ENCODE data around the gene TAS2R41. TPM values are rescaled to one million over a fixed set of nuclear protein-coding genes. Genes with fewer than 3 reads are reported as not detected.

The TAS2R41 gene
- total RNA-seq, 2 donors from 2014 or later = 0.52 to 0.99 TPM

DNA sequence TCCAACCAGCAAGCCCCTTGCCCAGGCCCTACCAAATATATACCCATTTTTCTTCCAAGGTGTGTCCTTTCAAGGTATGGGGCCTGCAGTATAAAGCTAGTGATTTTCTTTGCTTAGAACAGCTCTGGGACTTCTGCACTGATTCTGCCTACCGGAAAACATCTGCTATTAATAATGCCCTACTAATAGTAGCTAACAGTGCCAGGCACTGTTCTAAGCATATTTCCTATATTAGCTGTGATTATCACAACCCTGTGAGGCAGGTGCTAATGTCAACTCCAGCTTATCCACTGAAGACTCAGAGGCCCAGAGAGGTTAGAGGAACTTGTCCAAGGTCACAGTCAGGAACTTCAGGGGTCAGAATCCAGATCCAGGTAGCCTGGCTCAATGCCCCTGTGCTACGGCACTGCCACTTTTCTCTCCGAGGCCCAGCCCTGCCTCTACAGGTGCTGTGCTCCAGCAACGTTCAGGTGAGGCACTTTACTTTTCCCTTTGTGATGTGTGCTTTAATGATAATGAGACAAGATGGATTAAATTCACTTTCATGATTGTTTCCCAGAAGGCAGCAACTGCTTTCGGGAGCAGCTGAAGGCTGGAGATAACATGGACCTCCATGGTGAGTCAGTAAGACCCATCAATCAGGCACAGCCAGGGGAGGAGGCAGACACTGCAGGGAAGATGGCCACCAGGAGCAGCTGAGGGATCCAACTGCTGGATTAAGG lies 26.7 kb downstream of the TAS2R41 start:
- Mint-ChIP-seq H3K4me3 (no peak overlapping the region), H3K4me1 (peaks cover 3% of the 10 kb centered on the region), H3K27ac (no peak overlapping the region), H3K36me3 (ENCODE audit: low read depth) (no peaks in the 10 kb centered on the region), H3K27me3 (no peaks in the 10 kb centered on the region)
- DNase-seq (no peak), ATAC-seq (no peak)
- no peaks in the 10 kb centered on the region for H3K9me3 ChIP-seq (ENCODE audit: control insufficient read depth, low read length, poor library complexity, severe bottlenecking)

GRCh38 chr7:143504937-143505297 lies 27.2 kb downstream of the TAS2R41 start:
- H3K4me1 Mint-ChIP-seq = peaks cover 3% of the 10 kb centered on the region
- DNase-seq = no peak
- H3K27me3 Mint-ChIP-seq = no peaks in the 10 kb centered on the region
- no peak for ATAC-seq
- H3K4me3 Mint-ChIP-seq = no peak overlapping the region
- H3K36me3 Mint-ChIP-seq (ENCODE audit: low read depth) = no peaks in the 10 kb centered on the region
- no peak overlapping the region for H3K27ac Mint-ChIP-seq
- H3K9me3 ChIP-seq (ENCODE audit: control insufficient read depth, low read length, poor library complexity, severe bottlenecking) = no peaks in the 10 kb centered on the region

- H3K9me3 ChIP-seq (ENCODE audit: control insufficient read depth, low read length, poor library complexity, severe bottlenecking) = no peaks in the 10 kb centered on the region
- Mint-ChIP-seq H3K27ac (no peak overlapping the region), H3K4me3 (no peak overlapping the region), H3K36me3 (ENCODE audit: low read depth) (no peaks in the 10 kb centered on the region), H3K4me1 (no peaks in the 10 kb centered on the region), H3K27me3 (no peaks in the 10 kb centered on the region)
- ATAC-seq (no peak), DNase-seq (no peak)
Measured at GRCh38 chr7:143505838-143506237, 28.2 kb downstream of the TAS2R41 start.

- ATAC-seq (no peak), DNase-seq (no peak)
- H3K4me3 Mint-ChIP-seq = no peak overlapping the region
- no peak overlapping the region for H3K27ac Mint-ChIP-seq
- no peaks in the 10 kb centered on the region for H3K36me3 Mint-ChIP-seq (ENCODE audit: low read depth)
- no peaks in the 10 kb centered on the region for H3K9me3 ChIP-seq (ENCODE audit: control insufficient read depth, low read length, poor library complexity, severe bottlenecking)
- H3K27me3 Mint-ChIP-seq = peaks cover under 1% of the 10 kb centered on the region
- H3K4me1 Mint-ChIP-seq = no peaks in the 10 kb centered on the region
Measured at GRCh38 chr7:143507094-143507518, 29.4 kb downstream of the TAS2R41 start.

GRCh38 chr7:143507534-143508055 lies 29.9 kb downstream of the TAS2R41 start:
- peaks cover 5% of the 10 kb centered on the region for H3K27me3 Mint-ChIP-seq
- H3K4me1 Mint-ChIP-seq = no peaks in the 10 kb centered on the region
- H3K4me3 Mint-ChIP-seq = no peak overlapping the region
- peaks cover under 1% of the 10 kb centered on the region for H3K36me3 Mint-ChIP-seq (ENCODE audit: low read depth)
- no peaks in the 10 kb centered on the region for H3K9me3 ChIP-seq (ENCODE audit: control insufficient read depth, low read length, poor library complexity, severe bottlenecking)
- ATAC-seq (no peak), DNase-seq (no peak)
- no peak overlapping the region for H3K27ac Mint-ChIP-seq

- H3K36me3 Mint-ChIP-seq (ENCODE audit: low read depth) = peaks cover 2% of the 10 kb centered on the region
- no peaks in the 10 kb centered on the region for H3K9me3 ChIP-seq (ENCODE audit: control insufficient read depth, low read length, poor library complexity, severe bottlenecking)
- no peak overlapping the region for H3K4me3 Mint-ChIP-seq
- no peak overlapping the region for H3K27ac Mint-ChIP-seq
- peaks cover 13% of the 10 kb centered on the region for H3K27me3 Mint-ChIP-seq
- ATAC-seq (no peak), DNase-seq (no peak)
- no peaks in the 10 kb centered on the region for H3K4me1 Mint-ChIP-seq
Measured at GRCh38 chr7:143510854-143511592, 33.4 kb downstream of the TAS2R41 start.

DNA sequence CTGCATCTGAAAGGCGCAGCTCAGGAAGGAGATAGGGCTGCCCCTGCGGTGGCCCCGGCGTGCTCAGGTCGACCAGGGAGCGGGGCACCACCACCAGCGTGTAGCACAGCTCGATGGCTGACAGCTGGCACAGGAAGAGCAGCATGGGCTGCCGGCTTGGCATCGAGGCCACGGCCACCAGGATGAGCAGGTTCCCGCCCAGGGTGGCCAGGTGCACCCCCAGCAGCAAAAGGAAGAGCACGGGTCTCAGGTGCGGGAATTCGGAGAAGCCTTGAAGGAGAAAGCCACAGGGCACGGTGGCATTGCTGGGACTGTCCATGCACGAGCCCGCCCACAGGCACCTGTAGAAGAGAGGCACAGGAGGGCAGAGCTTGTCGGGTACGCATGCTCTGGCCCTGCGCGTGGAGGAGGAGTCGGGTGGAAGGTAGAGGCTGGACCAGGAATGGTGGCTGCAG lies 33.9 kb downstream of the TAS2R41 start:
- no peaks in the 10 kb centered on the region for H3K9me3 ChIP-seq (ENCODE audit: control insufficient read depth, low read length, poor library complexity, severe bottlenecking)
- ATAC-seq = no peak
- no peak for DNase-seq
- Mint-ChIP-seq H3K27ac (no peak overlapping the region), H3K36me3 (ENCODE audit: low read depth) (peaks cover 2% of the 10 kb centered on the region), H3K4me1 (no peaks in the 10 kb centered on the region), H3K27me3 (peaks cover 19% of the 10 kb centered on the region), H3K4me3 (no peak overlapping the region)

DNA sequence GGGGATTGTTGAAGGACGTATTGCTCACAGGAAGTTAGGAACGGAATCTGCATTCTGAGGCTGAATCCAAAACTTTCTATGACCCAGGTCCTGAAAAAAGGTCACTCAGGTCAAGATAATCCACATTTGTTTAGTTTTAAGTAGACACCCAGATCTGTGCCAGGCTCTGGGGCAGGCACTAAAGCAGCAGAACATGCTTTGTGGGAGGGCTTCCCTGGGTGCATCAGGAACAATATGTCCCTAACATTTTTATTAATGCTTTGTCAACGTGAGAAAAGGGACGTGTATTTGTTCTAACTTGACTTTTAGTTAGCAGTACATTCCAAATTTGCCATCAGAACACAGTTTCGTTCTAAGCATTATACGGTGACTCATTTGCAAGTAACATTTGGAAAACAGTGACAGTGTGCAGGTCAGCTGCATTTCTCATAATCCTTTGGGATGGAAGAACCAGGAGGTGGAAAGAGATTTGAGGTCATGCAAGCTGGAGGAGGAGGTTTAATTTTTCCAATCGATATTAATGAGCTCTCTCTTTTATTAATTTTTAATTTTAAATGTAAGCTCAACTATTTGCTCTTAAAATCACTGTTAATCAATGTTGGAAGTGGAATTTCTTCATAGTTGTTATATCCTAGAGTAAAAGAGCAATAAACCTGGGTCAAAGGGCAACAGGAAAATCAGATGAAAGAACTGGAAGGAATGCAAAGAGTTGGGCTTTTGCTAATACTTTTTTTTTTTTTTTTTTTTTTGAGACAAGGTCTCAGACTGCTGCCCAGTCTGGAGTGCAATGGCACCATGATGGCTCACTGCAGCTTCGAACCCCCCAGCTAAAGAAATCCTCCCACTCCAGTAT lies 35.0 kb downstream of the TAS2R41 start:
- peaks cover 2% of the 10 kb centered on the region for H3K36me3 Mint-ChIP-seq (ENCODE audit: low read depth)
- no peak for ATAC-seq
- peaks cover 20% of the 10 kb centered on the region for H3K27me3 Mint-ChIP-seq
- H3K9me3 ChIP-seq (ENCODE audit: control insufficient read depth, low read length, poor library complexity, severe bottlenecking) = no peaks in the 10 kb centered on the region
- H3K27ac Mint-ChIP-seq = no peak overlapping the region
- H3K4me1 Mint-ChIP-seq = no peaks in the 10 kb centered on the region
- no peak for DNase-seq
- H3K4me3 Mint-ChIP-seq = no peak overlapping the region

GRCh38 chr7:143514487-143514886 lies 36.8 kb downstream of the TAS2R41 start:
- no peak for DNase-seq
- no peak overlapping the region for H3K27ac Mint-ChIP-seq
- H3K27me3 Mint-ChIP-seq = peaks cover 20% of the 10 kb centered on the region
- peaks cover 5% of the 10 kb centered on the region for H3K36me3 Mint-ChIP-seq (ENCODE audit: low read depth)
- H3K4me3 Mint-ChIP-seq = no peak overlapping the region
- no peaks in the 10 kb centered on the region for H3K4me1 Mint-ChIP-seq
- H3K9me3 ChIP-seq (ENCODE audit: control insufficient read depth, low read length, poor library complexity, severe bottlenecking) = no peaks in the 10 kb centered on the region
- ATAC-seq = no peak

DNA sequence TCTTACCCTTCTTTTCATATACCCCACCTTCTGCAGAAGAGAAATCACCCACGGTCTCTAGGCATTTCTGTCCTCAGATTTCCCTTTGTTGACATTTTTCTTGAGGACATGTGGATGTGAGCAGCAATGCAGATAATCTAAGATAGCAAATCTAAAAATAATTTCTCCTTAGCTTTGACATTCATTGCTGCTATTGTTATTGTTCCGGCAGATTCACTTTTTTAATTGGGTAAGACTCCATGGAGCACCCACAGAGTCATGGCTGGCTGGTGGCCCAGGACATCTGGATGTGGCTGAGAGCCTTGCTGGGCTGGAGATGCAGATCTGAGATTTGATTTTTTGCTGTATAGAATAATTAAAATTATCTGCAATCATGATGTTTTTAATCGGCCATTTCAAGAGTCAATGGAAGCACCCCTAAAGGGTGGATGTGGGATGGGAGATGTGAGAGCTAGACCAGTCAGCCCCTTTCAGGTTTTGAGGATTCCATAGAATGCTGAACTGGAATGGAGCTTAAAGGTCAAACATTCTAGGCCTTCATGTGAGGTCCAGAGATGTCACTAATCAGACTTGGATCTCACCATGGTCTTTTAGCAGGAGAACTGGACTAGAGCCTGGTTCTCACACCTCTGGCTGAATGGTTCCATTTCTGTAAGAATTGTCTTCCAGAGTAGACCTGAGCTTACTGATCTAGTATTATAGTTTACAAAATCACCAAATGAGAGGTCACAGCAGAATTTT lies 37.5 kb downstream of the TAS2R41 start:
- Mint-ChIP-seq H3K27ac (no peak overlapping the region), H3K27me3 (peaks cover 25% of the 10 kb centered on the region), H3K4me3 (no peak overlapping the region), H3K4me1 (no peaks in the 10 kb centered on the region), H3K36me3 (ENCODE audit: low read depth) (peaks cover 6% of the 10 kb centered on the region)
- no peaks in the 10 kb centered on the region for H3K9me3 ChIP-seq (ENCODE audit: control insufficient read depth, low read length, poor library complexity, severe bottlenecking)
- DNase-seq (no peak), ATAC-seq (no peak)

- H3K36me3 Mint-ChIP-seq (ENCODE audit: low read depth) = peaks cover 10% of the 10 kb centered on the region
- H3K4me1 Mint-ChIP-seq = no peaks in the 10 kb centered on the region
- DNase-seq = no peak
- H3K9me3 ChIP-seq (ENCODE audit: control insufficient read depth, low read length, poor library complexity, severe bottlenecking) = no peaks in the 10 kb centered on the region
- H3K27ac Mint-ChIP-seq = no peak overlapping the region
- H3K27me3 Mint-ChIP-seq = peaks cover 32% of the 10 kb centered on the region
- H3K4me3 Mint-ChIP-seq = no peak overlapping the region
- no peak for ATAC-seq
Measured at GRCh38 chr7:143516981-143517380, 39.3 kb downstream of the TAS2R41 start.

- Mint-ChIP-seq H3K27me3 (peaks cover 25% of the 10 kb centered on the region), H3K27ac (no peak overlapping the region), H3K4me3 (no peak overlapping the region), H3K4me1 (no peaks in the 10 kb centered on the region), H3K36me3 (ENCODE audit: low read depth) (peaks cover 8% of the 10 kb centered on the region)
- ATAC-seq = no peak
- no peaks in the 10 kb centered on the region for H3K9me3 ChIP-seq (ENCODE audit: control insufficient read depth, low read length, poor library complexity, severe bottlenecking)
- DNase-seq = no peak
Measured at GRCh38 chr7:143518521-143518920, 40.8 kb downstream of the TAS2R41 start.

Data from T-helper 17 cell (primary cell).